Kidney (tissue), 14 donors: ENCODE data around the gene GNA12. TPM values are rescaled to one million over a fixed set of nuclear protein-coding genes. Genes with fewer than 3 reads are reported as not detected.

ENCODE experiments used
- DNase-seq, 5 donors: peaks; one replicate each; pipeline ENCODE4 v3.0.0-alpha.2; 2013 to 2020
- FAIRE-seq: peaks from 2 replicates; lab custom pipeline; 2012; peaks lifted over from hg19 to GRCh38; lab: Jason Lieb, UNC
- H3K27ac ChIP-seq, 2 donors: one replicate each; pipeline ENCODE4 v1.7.0; 2013; ENCODE audit warnings: low read depth in 2 of 2, low read length in 2 of 2, inconsistent platforms in 1 of 2
- H3K27me3 ChIP-seq: one replicate; pipeline ENCODE4 v1.7.1; 2013; ENCODE audit warnings: low read length, inconsistent platforms; ENCODE audit not compliant: control insufficient read depth, insufficient read depth
- H3K36me3 ChIP-seq, 3 donors: one replicate each; pipeline versions ENCODE4 v1.7.0 to v1.7.1; 2013; ENCODE audit warnings: low read length in 3 of 3, control low read depth in 1 of 3, inconsistent platforms in 1 of 3; ENCODE audit not compliant: insufficient read depth in 3 of 3, control insufficient read depth in 2 of 3
- H3K4me1 ChIP-seq, 3 donors: one replicate each; pipeline versions ENCODE4 v1.7.0 to v1.7.1; 2013; ENCODE audit warnings: low read length in 3 of 3, inconsistent platforms in 1 of 3, low read depth in 1 of 3; ENCODE audit not compliant: control insufficient read depth in 2 of 3, insufficient read depth in 2 of 3
- H3K4me3 ChIP-seq, 3 donors: one replicate each; pipeline versions ENCODE4 v1.7.0 to v1.8.1; 2013; ENCODE audit warnings: low read length in 3 of 3, control low read depth in 1 of 3, inconsistent platforms in 1 of 3
- H3K9ac ChIP-seq, 3 donors: one replicate each; pipeline versions ENCODE4 v1.7.0 to v1.7.1; 2013; ENCODE audit warnings: low read length in 3 of 3, control low read depth in 1 of 3, inconsistent platforms in 1 of 3
- H3K9me3 ChIP-seq, 3 donors: one replicate each; pipeline versions ENCODE4 v1.7.0 to v1.7.1; 2013; ENCODE audit warnings: low read length in 3 of 3, control low read depth in 1 of 3, inconsistent platforms in 1 of 3; ENCODE audit not compliant: control insufficient read depth in 2 of 3, insufficient read depth in 1 of 3
- CTCF ChIP-seq: IDR thresholded peaks from 3 replicates; pipeline ENCODE4 v1.5.1; 2012; ENCODE audit warnings: mild to moderate bottlenecking, moderate library complexity, borderline replicate concordance; ENCODE audit not compliant: insufficient read depth; ENCODE audit errors: extremely low read depth
- intact Hi-C: fragments of 100-400 bp; cut with DNase I; formaldehyde crosslinking; loops from one replicate; pipeline ENCODE4 v1.11.1; 2022
- polyA plus RNA-seq: library from polyadenylated mRNA; stranded (reverse); fragments of 350-450 nt; fragmentation: Illumina TruSeq; extraction: RNeasy Lipid Tissue Mini Kit (QIAGEN cat#74804); gene quantifications from one replicate; pipeline ENCODE4 v1.2.3, GENCODE V29; 2014; ENCODE audit warnings: low read depth, low replicate concordance; ENCODE audit not compliant: insufficient read depth
- total RNA-seq: library from RNA; stranded (reverse); fragmentation: NEBNext Ultra II Directional; extraction: Animal tissue kit (Norgen Biotek cat#: 25700); gene quantifications from one replicate; pipeline ENCODE4 v1.2.1, GENCODE V29; 2021
- donor health status: control.
- donor health status: control.
- donor health status: control.
- donor health status: control.
- donor health status: control.
- donor health status: DM: yes; HTN: yes; CAD: no.
- donor health status: Normal renal cell carcinoma (clear cell type).

Gene GNA12
- total and polyA plus RNA-seq, 2 donors from 2014 or later = 16.5 to 41.1 TPM

- no peaks in the 10 kb centered on the region for H3K27me3 ChIP-seq
- no peak for DNase-seq
- intact Hi-C loops = no loop called here
- no peak overlapping the region for H3K27ac ChIP-seq
- H3K9me3 ChIP-seq = no peaks in the 10 kb centered on the region
- H3K9ac ChIP-seq = no peak overlapping the region
- no peak for TF ChIP-seq CTCF
- H3K4me1 ChIP-seq = peaks cover 0 to 12% (median 0%) of the 10 kb centered on the region in 3 donors
- H3K36me3 ChIP-seq = no peaks in the 10 kb centered on the region
- H3K4me3 ChIP-seq = no peak overlapping the region
- FAIRE-seq = no peak
Observed at GRCh38 chr7:2861509-2861908, 17.4 kb upstream of the GNA12 start.

- no peak overlapping the region for H3K4me3 ChIP-seq
- DNase-seq = peak in 1 of 5 donors; percentile 43
Observed at GRCh38 chr7:2860627-2861133, 16.6 kb upstream of the GNA12 start.

GRCh38 chr7:2859952-2860351 is 15.8 kb upstream of the GNA12 start:
- Histone ChIP-seq H3K9me3 (no peaks in the 10 kb centered on the region), H3K27me3 (no peaks in the 10 kb centered on the region), H3K9ac (no peak overlapping the region), H3K4me3 (no peak overlapping the region), H3K4me1 (peaks cover 0 to 12% (median 0%) of the 10 kb centered on the region in 3 donors), H3K27ac (no peak overlapping the region), H3K36me3 (no peaks in the 10 kb centered on the region)
- intact Hi-C loops = no loop called here
- peak in 1 of 5 donors; percentile 12 for DNase-seq
- no peak for TF ChIP-seq CTCF
- FAIRE-seq = no peak

More at GRCh38 chr7:2860627-2861133, 16.6 kb upstream of the GNA12 start:
- Histone ChIP-seq H3K27ac (no peak overlapping the region), H3K9me3 (no peaks in the 10 kb centered on the region), H3K9ac (no peak overlapping the region), H3K4me1 (peaks cover 0 to 12% (median 0%) of the 10 kb centered on the region in 3 donors), H3K27me3 (no peaks in the 10 kb centered on the region), H3K36me3 (no peaks in the 10 kb centered on the region)
- intact Hi-C loops = no loop called here
- no peak for FAIRE-seq
- TF ChIP-seq CTCF = no peak

GRCh38 chr7:2858621-2859020 is 14.5 kb upstream of the GNA12 start:
- DNase-seq = peak in 1 of 5 donors; percentile 38
- no peaks in the 10 kb centered on the region for H3K36me3 ChIP-seq
- peaks cover 0 to 5% (median 0%) of the 10 kb centered on the region in 3 donors for H3K4me1 ChIP-seq
- TF ChIP-seq CTCF = no peak
- H3K27me3 ChIP-seq = no peaks in the 10 kb centered on the region
- no peak overlapping the region for H3K9ac ChIP-seq
- H3K27ac ChIP-seq = no peak overlapping the region
- intact Hi-C loops = no loop called here
- H3K4me3 ChIP-seq = no peak overlapping the region
- FAIRE-seq = no peak
- no peaks in the 10 kb centered on the region for H3K9me3 ChIP-seq
